Measurements from ENCODE around the gene HAUS7. TPM values are rescaled to one million over a fixed set of nuclear protein-coding genes. Genes with fewer than 3 reads are reported as not detected.

HAUS7 gene
- 10 to 100 TPM; 18.1 to 35.7 TPM for total RNA-seq

DNA sequence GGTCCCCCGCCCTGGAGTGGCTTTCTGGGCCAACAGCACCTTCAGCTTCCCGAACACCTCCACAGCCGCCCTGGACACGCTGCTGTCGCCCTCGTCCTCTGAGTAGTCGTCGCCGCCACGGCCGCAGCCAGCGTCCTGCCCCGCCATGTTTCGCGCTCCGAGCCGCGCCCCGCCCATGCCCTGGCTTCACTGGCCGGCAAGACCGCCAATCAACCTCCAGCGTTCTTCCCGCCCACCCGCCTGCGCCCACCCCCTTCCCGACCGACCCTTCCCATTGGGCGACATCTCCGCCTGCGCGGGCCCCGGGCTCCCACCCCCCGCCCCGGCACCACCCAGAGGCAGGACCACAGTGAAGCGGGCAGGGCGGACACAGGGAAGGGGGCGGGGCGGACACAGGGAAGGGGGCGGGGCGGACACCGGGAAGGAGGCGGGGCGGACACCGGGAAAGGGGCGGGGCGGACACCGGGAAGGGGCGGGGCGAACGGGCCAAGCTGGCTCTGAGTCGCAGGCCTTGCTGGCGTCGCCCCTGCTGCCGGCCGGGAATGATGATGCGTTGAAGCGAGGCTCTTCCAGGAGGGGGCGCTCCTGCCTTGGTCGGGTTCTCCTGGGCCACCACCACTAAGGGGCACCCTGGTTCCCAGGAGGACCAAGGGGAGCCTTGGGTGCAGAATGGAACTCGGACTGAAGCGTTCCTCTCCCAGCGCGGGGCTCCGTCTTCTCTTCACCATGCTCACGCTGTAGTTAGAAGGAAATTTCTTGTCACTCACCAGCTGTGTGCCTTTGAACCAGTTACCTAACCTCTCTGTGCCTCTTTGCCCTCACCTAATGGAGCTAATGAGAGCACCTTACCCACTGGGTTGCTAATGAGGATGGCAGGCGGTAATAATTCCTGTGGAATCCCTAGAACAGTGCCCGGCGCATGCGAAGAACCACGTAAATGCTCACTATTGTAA lies at the start of gene HAUS7:
Gene HAUS7 (minus strand): TSS at position 166 of the 953 bp plus-strand sequence. CDS start 19 bp downstream, at position 147.
- Histone ChIP-seq H3K4me1 (replicated peaks) (no peaks in the 10 kb centered on the region), H3K36me3 (no peaks in the 10 kb centered on the region), H3K27me3 (replicated peaks; ENCODE audit: insufficient read depth) (no peaks in the 10 kb centered on the region), H3K9me3 (no peaks in the 10 kb centered on the region), H3K27ac (peak within 1 kb of the TSS in 1 of 2 donors; percentile 31), H3K4me3 (peak within 1 kb of the TSS; percentile 41)
- intact Hi-C loops (cut with DNase I): no loop called here
- 11% methylated on average over 46 of the region's 70 CpGs for WGBS
- peak; percentile 79 for DNase-seq (ENCODE audit: low spot score)
- TF ChIP-seq CTCF (IDR thresholded peaks at IDR 0.05) (peak; percentile 27 to 70 (median 56)), POLR2AphosphoS5 (IDR thresholded peaks at IDR 0.05) (peak; percentile 4), POLR2A (IDR thresholded peaks at IDR 0.05) (no peak)

DNA sequence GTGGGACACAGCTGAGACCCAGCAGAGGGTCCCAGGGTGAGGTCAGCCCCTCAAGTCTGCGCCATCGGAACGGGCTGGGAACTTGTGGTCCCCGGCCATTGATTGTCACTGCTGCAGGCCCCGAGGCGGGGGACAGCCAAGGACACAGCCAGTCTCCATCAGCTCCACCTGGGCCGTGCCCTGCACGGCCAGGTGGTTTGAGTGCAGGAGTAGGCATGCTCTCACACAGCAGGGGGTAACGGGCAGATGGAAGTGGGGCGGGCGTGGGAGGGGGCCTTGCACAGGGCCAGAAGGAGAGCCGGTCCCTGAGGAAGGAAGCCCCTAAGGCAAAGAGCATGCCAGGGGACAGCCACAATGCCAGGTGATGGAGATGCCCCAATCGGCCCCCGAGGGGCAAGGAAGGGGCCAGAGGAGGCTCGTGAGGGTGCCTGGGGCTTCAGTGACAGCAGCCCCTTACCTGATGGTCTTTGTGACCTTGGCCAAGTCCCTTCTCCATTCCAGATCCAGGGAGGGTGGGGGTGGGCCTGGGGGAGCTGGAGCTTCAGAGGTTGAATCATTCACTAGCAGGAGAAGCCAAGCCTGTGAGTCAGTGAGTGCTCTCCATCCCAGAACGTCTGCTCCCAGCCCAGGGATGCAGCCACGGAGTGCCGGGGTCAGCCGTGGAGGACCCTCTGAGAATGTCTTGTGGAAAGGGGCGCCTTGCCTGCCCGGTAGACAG lies 49.4 kb upstream of the HAUS7 start:
- WGBS: no CpG with 5 or more reads among the region's 21 CpGs
- TF ChIP-seq POLR2A (IDR thresholded peaks at IDR 0.05): no peak
- TF ChIP-seq CTCF (IDR thresholded peaks at IDR 0.05): no peak
- TF ChIP-seq POLR2AphosphoS5 (IDR thresholded peaks at IDR 0.05): no peak
- no peaks in the 10 kb centered on the region for H3K9me3 ChIP-seq
- no peaks in the 10 kb centered on the region for H3K27me3 ChIP-seq (replicated peaks; ENCODE audit: insufficient read depth)
- no peak for DNase-seq (ENCODE audit: low spot score)
- no peaks in the 10 kb centered on the region for H3K36me3 ChIP-seq
- no peaks in the 10 kb centered on the region for H3K4me1 ChIP-seq (replicated peaks)
- intact Hi-C loops (cut with DNase I): no loop called here
- H3K4me3 ChIP-seq: no peak overlapping the region
- no peak overlapping the region for H3K27ac ChIP-seq

- no peak overlapping the region for H3K27ac ChIP-seq
- H3K9me3 ChIP-seq: no peaks in the 10 kb centered on the region
- TF ChIP-seq POLR2A (IDR thresholded peaks at IDR 0.05) (no peak), POLR2AphosphoS5 (IDR thresholded peaks at IDR 0.05) (no peak), CTCF (IDR thresholded peaks at IDR 0.05) (no peak)
- H3K4me3 ChIP-seq: no peak overlapping the region
- no peaks in the 10 kb centered on the region for H3K4me1 ChIP-seq (replicated peaks)
- no peak for DNase-seq (ENCODE audit: low spot score)
- WGBS: 0% methylated on average over 1 of the region's 70 CpGs
- H3K36me3 ChIP-seq: no peaks in the 10 kb centered on the region
- intact Hi-C loops (cut with DNase I): no loop called here
- H3K27me3 ChIP-seq (replicated peaks; ENCODE audit: insufficient read depth): no peaks in the 10 kb centered on the region
These were observed 47.8 kb upstream of the HAUS7 start for GRCh38 chrX:153517946-153518834.

- Histone ChIP-seq H3K27me3 (replicated peaks; ENCODE audit: insufficient read depth) (no peaks in the 10 kb centered on the region), H3K4me1 (replicated peaks) (no peaks in the 10 kb centered on the region), H3K4me3 (no peak within 1 kb of the TSS), H3K27ac (no peak within 1 kb of the TSS), H3K36me3 (no peaks in the 10 kb centered on the region), H3K9me3 (no peaks in the 10 kb centered on the region)
- WGBS: 0% methylated on average over 1 of the region's 50 CpGs
- TF ChIP-seq POLR2A (IDR thresholded peaks at IDR 0.05) (no peak), CTCF (IDR thresholded peaks at IDR 0.05) (no peak), POLR2AphosphoS5 (IDR thresholded peaks at IDR 0.05) (no peak)
- DNase-seq (ENCODE audit: low spot score): no peak
- intact Hi-C loops (cut with DNase I): no loop called here
These were observed 47.0 kb upstream of the HAUS7 start, which contains the start of gene ATP2B3 for GRCh38 chrX:153517423-153517822. TSS of gene ATP2B3 (plus strand) at chrX:153517642. CDS start at chrX:153536248, 18,606 bp downstream.
